ENCODE data around the gene CACNA1C. TPM values are rescaled to one million over a fixed set of nuclear protein-coding genes. Genes with fewer than 3 reads are reported as not detected.

The CACNA1C gene
- total and polyA plus RNA-seq, 2 of the 4 experiments (the other 2 are of a cell fraction): 1.6 to 2.6 TPM

- Histone ChIP-seq H3K9me3 (ENCODE audit: control insufficient read depth, insufficient read depth, low read length) (no peaks in the 10 kb centered on the region), H3K4me3 (ENCODE audit: insufficient read depth, low read depth, low read length) (no peak overlapping the region), H3K4me1 (ENCODE audit: control insufficient read depth, insufficient read depth, low read length) (peaks cover 24% of the 10 kb centered on the region), H4K20me1 (ENCODE audit: insufficient read depth, low read length) (peaks cover 2% of the 10 kb centered on the region; the same call in 1 of the 2 replicates), H4K91ac (ENCODE audit: insufficient read depth, low read depth, low read length) (peak overlapping the region; percentile 92), H3K23ac (ENCODE audit: low read depth, low read length) (no peak overlapping the region), H4K5ac (ENCODE audit: low read depth, low read length) (peak overlapping the region; percentile 74; the same call in 1 of the 2 replicates), H3K56ac (ENCODE audit: extremely low read depth, insufficient read depth, low read length) (no peak overlapping the region), H3K18ac (ENCODE audit: low read depth, low read length) (no peak overlapping the region; the same call in 1 of the 2 replicates), H2BK5ac (ENCODE audit: low read depth, low read length, poor library complexity, severe bottlenecking) (no peak overlapping the region), H3K14ac (replicated peaks; ENCODE audit: low read depth, low read length) (0 out of 2 replicates have a peak overlapping the region, but pooled peaks have one; percentile 53), H3K9ac (ENCODE audit: low read depth, low read length) (no peak overlapping the region), H2BK15ac (ENCODE audit: low read depth, low read length) (no peak overlapping the region), H3K36me3 (ENCODE audit: control insufficient read depth, insufficient read depth, low read length) (peaks cover 17% of the 10 kb centered on the region; the same call in 1 of the 2 replicates), H2AK9ac (replicated peaks; ENCODE audit: low read depth, low read length, poor library complexity) (no peak overlapping the region), H3K27ac (ENCODE audit: insufficient read depth, low read length) (no peak overlapping the region), H3K4ac (ENCODE audit: low read depth, low read length) (peak overlapping the region; percentile 84; the same call in 1 of the 2 replicates), H3K4me2 (ENCODE audit: low read depth, low read length) (no peak overlapping the region), H2AFZ (replicated peaks; ENCODE audit: low read length, poor library complexity) (no peak overlapping the region), H2BK120ac (ENCODE audit: low read depth, low read length) (peak overlapping the region; percentile 92), H4K8ac (ENCODE audit: low read depth in 2 of 2, low read length in 2 of 2) (no peak overlapping the region; a peak in 2 of 4 replicates), H2AK5ac (ENCODE audit: low read depth, low read length) (peak overlapping the region; percentile 45; the same call in 1 of the 2 replicates), H3K27me3 (ENCODE audit: control insufficient read depth, insufficient read depth, low read length) (no peaks in the 10 kb centered on the region), H3K9me1 (ENCODE audit: insufficient read depth, low read length) (peaks cover 21% of the 10 kb centered on the region), H3K79me1 (ENCODE audit: low read depth in 1 of 2, low read length in 2 of 2) (peaks cover 3% of the 10 kb centered on the region in 2 experiments; a peak in 1 of 4 replicates), H2BK20ac (ENCODE audit: low read depth, low read length) (peak overlapping the region; percentile 88)
- ChIA-PET CTCF (interaction anchor here (0.8 kb wide), 1 partner anchor 36 kb away, joined by 3 read pairs; no protein-coding TSS in a partner anchor), POLR2A (ENCODE audit: unreplicated experiment) (no interaction called here)
- in situ Hi-C loops (cut with MboI; ENCODE audit: low sequenced_read_pairs) (no loop called here), intact Hi-C loops (cut with micrococcal nuclease) (no loop called here), dilution Hi-C loops (cut with HindIII; ENCODE audit: low sequenced_read_pairs, unreplicated experiment) (no loop called here)
- DNase-seq (no peak), ATAC-seq (ENCODE audit: low read depth) (no peak)
- 96% methylated on average over 7 of the region's 12 CpGs; no CpG with 5 or more reads in 1 of the 2 experiments for WGBS, 2 experiments (ENCODE audit: extremely low coverage in 2 of 2, insufficient read length in 1 of 2)
- BruUV-seq (replicated peaks): no TSS peak
- TF ChIP-seq RFX5 (IDR thresholded peaks at IDR 0.05; ENCODE audit: low read depth, low read length) (no peak), CTCF (conservative IDR thresholded peaks at IDR 0.05; ENCODE audit: low read depth, low read length) (no peak), MAZ (IDR thresholded peaks at IDR 0.05; ENCODE audit: borderline replicate concordance, low read depth, low read length) (no peak), BHLHE40 (IDR thresholded peaks at IDR 0.05; ENCODE audit: low read depth, low read length) (no peak), RCOR1 (IDR thresholded peaks at IDR 0.05; ENCODE audit: insufficient replicate concordance, low read length) (no peak), SMC3 (IDR thresholded peaks at IDR 0.05; ENCODE audit: low read depth, low read length) (no peak), NFE2L2 (IDR thresholded peaks at IDR 0.05; ENCODE audit: low read depth, low read length) (no peak), USF2 (IDR thresholded peaks at IDR 0.05; ENCODE audit: low read depth, low read length) (no peak), CHD1 (IDR thresholded peaks at IDR 0.05; ENCODE audit: low read depth, low read length) (no peak), MAFK (IDR thresholded peaks at IDR 0.05; ENCODE audit: low read depth, low read length) (no peak), FOS (IDR thresholded peaks at IDR 0.05; ENCODE audit: low read depth, low read length) (no peak)
Observed at GRCh38 chr12:2118481-2119255, 65.9 kb downstream of the CACNA1C start.

All from IMR-90 (cell line).